Measurements from ENCODE around the gene ATP10B.

ATP10B gene

GRCh38 chr5:160867976-160868375 is 16.0 kb upstream of the ATP10B start:
- no peak for DNase-seq (ENCODE audit: low read depth)
- in situ Hi-C loops (cut with HindIII; ENCODE audit: low sequenced_read_pairs) = no loop called here
- H3K4me3 ChIP-seq (ENCODE audit: low read depth, low read length) = no peak overlapping the region
- TF ChIP-seq CTCF (IDR thresholded peaks at IDR 0.05; ENCODE audit: low read depth, low read length, missing control alignments) = no peak

GRCh38 chr5:160851451-160851850 is 560 bp downstream of the ATP10B start:
- DNase-seq (ENCODE audit: low read depth) = no peak
- in situ Hi-C loops (cut with HindIII; ENCODE audit: low sequenced_read_pairs) = no loop called here
- no peak overlapping the region for H3K4me3 ChIP-seq (ENCODE audit: low read depth, low read length)
- TF ChIP-seq CTCF (IDR thresholded peaks at IDR 0.05; ENCODE audit: low read depth, low read length, missing control alignments) = no peak

GRCh38 chr5:160850421-160850820 is 1.6 kb downstream of the ATP10B start:
- TF ChIP-seq CTCF (IDR thresholded peaks at IDR 0.05; ENCODE audit: low read depth, low read length, missing control alignments) = no peak
- H3K4me3 ChIP-seq (ENCODE audit: low read depth, low read length) = no peak overlapping the region
- in situ Hi-C loops (cut with HindIII; ENCODE audit: low sequenced_read_pairs) = no loop called here
- DNase-seq (ENCODE audit: low read depth) = no peak

- TF ChIP-seq CTCF (IDR thresholded peaks at IDR 0.05; ENCODE audit: low read depth, low read length, missing control alignments) = no peak
- H3K4me3 ChIP-seq (ENCODE audit: low read depth, low read length) = no peak overlapping the region
- in situ Hi-C loops (cut with HindIII; ENCODE audit: low sequenced_read_pairs) = no loop called here
- no peak for DNase-seq (ENCODE audit: low read depth)
Measured at GRCh38 chr5:160847526-160848085, 4.4 kb downstream of the ATP10B start.

GRCh38 chr5:160846642-160847041 is 5.4 kb downstream of the ATP10B start:
- no peak for DNase-seq (ENCODE audit: low read depth)
- no peak for TF ChIP-seq CTCF (IDR thresholded peaks at IDR 0.05; ENCODE audit: low read depth, low read length, missing control alignments)
- in situ Hi-C loops (cut with HindIII; ENCODE audit: low sequenced_read_pairs) = no loop called here

GRCh38 chr5:160844177-160844576 is 7.8 kb downstream of the ATP10B start:
- in situ Hi-C loops (cut with HindIII; ENCODE audit: low sequenced_read_pairs) = no loop called here
- H3K4me3 ChIP-seq (ENCODE audit: low read depth, low read length) = no peak overlapping the region
- TF ChIP-seq CTCF (IDR thresholded peaks at IDR 0.05; ENCODE audit: low read depth, low read length, missing control alignments) = no peak
- DNase-seq (ENCODE audit: low read depth) = no peak

More at GRCh38 chr5:160846642-160847041, 5.4 kb downstream of the ATP10B start:
- no peak overlapping the region for H3K4me3 ChIP-seq (ENCODE audit: low read depth, low read length)

Measured in astrocyte of the cerebellum (primary cell).